Fibroblast of skin of scalp (primary cell): ENCODE results near the gene LSM14B.
A peak's percentile ranks its signal among the peaks of the same experiment; 100 is the strongest.

Source experiments
- DNase-seq: peaks from one replicate; pipeline ENCODE4 v3.0.0-alpha.2; 2013

Gene LSM14B

GRCh38 chr20:62133051-62133845 is 11.0 kb downstream of the LSM14B start:
- DNase-seq = no peak

GRCh38 chr20:62133864-62134263 is 11.6 kb downstream of the LSM14B start:
- no peak for DNase-seq

- DNase-seq = no peak
Observed at GRCh38 chr20:62134735-62135231, 12.5 kb downstream of the LSM14B start.

GRCh38 chr20:62135573-62136266 is 13.4 kb downstream of the LSM14B start:
- no peak for DNase-seq

GRCh38 chr20:62136283-62137091 is 14.2 kb downstream of the LSM14B start:
- peak; percentile 61 for DNase-seq

- no peak for DNase-seq
Observed at GRCh38 chr20:62137092-62137384, 14.8 kb downstream of the LSM14B start.

- DNase-seq = no peak
Observed at GRCh38 chr20:62137478-62138203, 15.4 kb downstream of the LSM14B start.

- DNase-seq = no peak
Observed at GRCh38 chr20:62138204-62138543, 15.9 kb downstream of the LSM14B start.

- DNase-seq = no peak
Observed at GRCh38 chr20:62138912-62139311, 16.6 kb downstream of the LSM14B start.

GRCh38 chr20:62139636-62140035 is 17.4 kb downstream of the LSM14B start:
- no peak for DNase-seq

- DNase-seq = no peak
Observed at GRCh38 chr20:62141043-62141396, 18.7 kb downstream of the LSM14B start.

- DNase-seq = peak; percentile 13
Observed at GRCh38 chr20:62141397-62142251, 19.3 kb downstream of the LSM14B start.

- no peak for DNase-seq
Observed at GRCh38 chr20:62142252-62143080, 20.2 kb downstream of the LSM14B start.

GRCh38 chr20:62143081-62143956 is 21.0 kb downstream of the LSM14B start, which contains the start of the genes PSMA7 and SS18L1:
TSS of gene PSMA7 (minus strand) at chr20:62143394. CDS start at chr20:62143303, 91 bp downstream.
TSS of gene SS18L1 (plus strand) at chr20:62143769. CDS start at chr20:62143821, 52 bp downstream.
- peak; percentile 92 for DNase-seq

GRCh38 chr20:62143957-62144825 is 21.9 kb downstream of the LSM14B start:
- DNase-seq = peak; percentile 52

GRCh38 chr20:62145688-62146018 is 23.4 kb downstream of the LSM14B start:
- no peak for DNase-seq

- no peak for DNase-seq
Observed at GRCh38 chr20:62146019-62146755, 23.9 kb downstream of the LSM14B start.

- DNase-seq = no peak
Observed at GRCh38 chr20:62147125-62147524, 24.9 kb downstream of the LSM14B start.
